B cell (primary cell): ENCODE measurements around the gene P2RX3. TPM values are rescaled to one million over a fixed set of nuclear protein-coding genes. Genes with fewer than 3 reads are reported as not detected.

ENCODE experiments used
- ATAC-seq: fragments of 200-7000 bp; cut with Tn5 transposase; one replicate; pipeline ENCODE4 v1.10.0; 2021; ENCODE audit warnings: low read depth, mild to moderate bottlenecking, moderate number of reproducible peaks, moderate library complexity
- CTCF ChIA-PET: fragments of 350-600 bp; sonication (Branson Sonifier 250); formaldehyde crosslinking; loops from one replicate; lab custom pipeline; 2021; ENCODE audit warnings: antibody characterized with exemption, inconsistent platforms; lab: Charles Lee
- POLR2A ChIA-PET: fragments of 350-600 bp; sonication (Branson Sonifier 250); formaldehyde crosslinking; loops from one replicate; lab custom pipeline; 2021; ENCODE audit warnings: antibody characterized with exemption; lab: Charles Lee
- DNase-seq: peaks from one replicate; pipeline ENCODE4 v3.0.0; 2013
- H2AFZ ChIP-seq: 2 replicates; pipeline ENCODE4 v1.6.1; 2012; ENCODE audit warnings: mild to moderate bottlenecking, low read depth, low read length; ENCODE audit not compliant: insufficient read depth, poor library complexity, severe bottlenecking
- H3K27ac ChIP-seq, 2 donors: 1 replicate in 1 of 2; 2 replicates in 1 of 2; pipeline ENCODE4 v1.5.1; 2012 to 2013; ENCODE audit warnings: low read length in 2 of 2, mild to moderate bottlenecking in 2 of 2, moderate library complexity in 1 of 2
- H3K27me3 ChIP-seq, 4 experiments: fragments of 200-600 bp in 1 of 4; sonication (generic) in 1 of 4; replicated peaks in 1 of 4; 1 replicate in 2 of 4; 2 replicates in 2 of 4; pipeline versions ENCODE4 v1.6.1 to v1.7.0; 2013 to 2016; ENCODE audit warnings: low read length in 3 of 4, mild to moderate bottlenecking in 2 of 4, mixed read lengths in 1 of 4, moderate library complexity in 1 of 4; ENCODE audit not compliant: insufficient read depth in 4 of 4, control insufficient read depth in 3 of 4; ENCODE audit errors: control extremely low read depth in 1 of 4
- H3K36me3 ChIP-seq, 2 experiments: replicated peaks in 1 of 2; 1 replicate in 1 of 2; 2 replicates in 1 of 2; pipeline versions ENCODE4 v1.6.1 to v1.7.1; 2013; ENCODE audit warnings: low read length in 1 of 2; ENCODE audit not compliant: insufficient read depth in 2 of 2, control insufficient read depth in 1 of 2; ENCODE audit errors: control extremely low read depth in 1 of 2, extremely low read depth in 1 of 2
- H3K4me1 ChIP-seq, 2 donors: fragments of 200-600 bp in 1 of 2; sonication (generic) in 1 of 2; 1 replicate in 1 of 2; 2 replicates in 1 of 2; pipeline versions ENCODE4 v1.5.1 to v1.6.1; 2013 to 2017; ENCODE audit warnings: low read length in 2 of 2; ENCODE audit not compliant: control insufficient read depth in 2 of 2, insufficient read depth in 2 of 2
- H3K4me2 ChIP-seq: replicated peaks from 2 replicates; pipeline ENCODE3; 2012; ENCODE audit warnings: mild to moderate bottlenecking, low read depth, low read length; ENCODE audit not compliant: poor library complexity, severe bottlenecking
- H3K4me3 ChIP-seq, 5 experiments: fragments of 200-600 bp in 1 of 5; sonication (generic) in 1 of 5; 1 replicate in 3 of 5; 2 replicates in 2 of 5; pipeline versions ENCODE4 v1.5.1 to v1.7.0; 2011 to 2016; ENCODE audit warnings: low read length in 4 of 5, mild to moderate bottlenecking in 4 of 5, low read depth in 2 of 5, control low read depth in 1 of 5, moderate library complexity in 1 of 5; ENCODE audit not compliant: insufficient read depth in 1 of 5; ENCODE audit errors: control extremely low read depth in 1 of 5, extremely low read depth in 1 of 5
- H3K79me2 ChIP-seq: fragments of 200-600 bp; sonication (generic); one replicate; pipeline ENCODE4 v1.6.0; 2016; ENCODE audit warnings: low read length; ENCODE audit not compliant: control insufficient read depth, insufficient read depth
- H3K9ac ChIP-seq: fragments of 200-600 bp; sonication (generic); 2 replicates; pipeline ENCODE4 v1.6.1; 2017; ENCODE audit warnings: mild to moderate bottlenecking, low read length, moderate library complexity
- H3K9me3 ChIP-seq, 3 donors: one replicate each; pipeline versions ENCODE4 v1.6.1 to v1.7.1; 2013; ENCODE audit warnings: low read length in 2 of 3; ENCODE audit not compliant: control insufficient read depth in 2 of 3, insufficient read depth in 1 of 3; ENCODE audit errors: control extremely low read depth in 1 of 3
- H4K20me1 ChIP-seq: 2 replicates; pipeline ENCODE4 v1.6.0; 2012; ENCODE audit warnings: mild to moderate bottlenecking, low read length; ENCODE audit not compliant: insufficient read depth, control insufficient read depth, poor library complexity, severe bottlenecking
- H3K27ac Mint-ChIP-seq: one replicate; pipeline ENCODE4 v1.8.0; 2021; ENCODE audit warnings: mixed read lengths
- H3K27me3 Mint-ChIP-seq: one replicate; pipeline ENCODE4 v1.8.0; 2021; ENCODE audit warnings: mixed read lengths
- H3K4me1 Mint-ChIP-seq: one replicate; pipeline ENCODE4 v1.8.0; 2021; ENCODE audit warnings: mixed read lengths
- H3K4me3 Mint-ChIP-seq: one replicate; pipeline ENCODE4 v1.8.0; 2021; ENCODE audit warnings: mixed read lengths
- H3K9me3 Mint-ChIP-seq: one replicate; pipeline ENCODE4 v1.8.0; 2022; ENCODE audit warnings: mixed read lengths; ENCODE audit not compliant: insufficient read depth
- CTCF ChIP-seq: fragments of 200-600 bp; IDR thresholded peaks from one replicate; pipeline ENCODE4 v1.8.0; 2022; ENCODE audit warnings: antibody characterized with exemption, mild to moderate bottlenecking
- EZH2 ChIP-seq: IDR thresholded peaks from 2 replicates; pipeline ENCODE4 v1.6.1; 2012; ENCODE audit warnings: borderline replicate concordance, low read depth, mild to moderate bottlenecking, moderate library complexity, low read length; ENCODE audit not compliant: insufficient read depth, poor library complexity, severe bottlenecking
- WGBS: methylation state at CpG from one replicate; pipeline ENCODE4 v1.1.5; 2013; ENCODE audit warnings: missing lambda C conversion rate; ENCODE audit not compliant: insufficient coverage; 5-methylcytosine and 5-hydroxymethylcytosine counted together
- intact Hi-C: fragments of 100-400 bp; cut with micrococcal nuclease; formaldehyde crosslinking; loops from one replicate; pipeline ENCODE4 v1.10.0; 2022
- polyA plus RNA-seq: library from polyadenylated mRNA; depleted of rRNA; stranded (reverse); fragments of >200 nt; gene quantifications from 2 replicates; pipeline ENCODE4 v1.2.3, GENCODE V29; 2012
- total RNA-seq, 2 donors: library from RNA; stranded (reverse); fragments of 120-200 nt in 1 of 2; gene quantifications; 1 replicate in 1 of 2; 2 replicates in 1 of 2; pipeline versions ENCODE4 v1.2.3 to v1.2.4, GENCODE V29; 2013 to 2022

Gene P2RX3
- total and polyA plus RNA-seq, 2 donors (not counting 1 experiment from before 2014, with no cell fraction given): not detected

- Histone ChIP-seq H3K9ac (no peak overlapping the region), H3K27ac (no peak overlapping the region), H3K27me3 (no peaks in the 10 kb centered on the region), H3K79me2 (no peaks in the 10 kb centered on the region), H4K20me1 (no peaks in the 10 kb centered on the region), H3K36me3 (no peaks in the 10 kb centered on the region), H3K4me3 (no peak overlapping the region), H2AFZ (no peak overlapping the region), H3K4me2 (no peak overlapping the region), H3K9me3 (no peaks in the 10 kb centered on the region), H3K4me1 (no peaks in the 10 kb centered on the region)
- Mint-ChIP-seq H3K9me3 (no peaks in the 10 kb centered on the region), H3K27me3 (no peaks in the 10 kb centered on the region), H3K4me1 (no peaks in the 10 kb centered on the region), H3K27ac (no peak overlapping the region), H3K4me3 (no peak overlapping the region)
- intact Hi-C loops: no loop called here
- ChIA-PET CTCF (no interaction called here), POLR2A (no interaction called here)
- no peak for TF ChIP-seq EZH2
- no peak for TF ChIP-seq CTCF
- WGBS: no CpG with 5 or more reads among the region's 4 CpGs
- DNase-seq (no peak), ATAC-seq (no peak)
These were observed 54.6 kb downstream of the P2RX3 start for GRCh38 chr11:57392763-57393105.

GRCh38 chr11:57394203-57394965, 56.2 kb downstream of the P2RX3 start:
- H4K20me1 ChIP-seq: no peaks in the 10 kb centered on the region
- H3K27me3 ChIP-seq: no peaks in the 10 kb centered on the region
- H3K4me3 ChIP-seq: no peak overlapping the region
- H3K9me3 ChIP-seq: no peaks in the 10 kb centered on the region
- H3K27ac ChIP-seq: no peak overlapping the region
- DNase-seq: no peak
- CTCF ChIA-PET: no interaction called here
- no peaks in the 10 kb centered on the region for H3K79me2 ChIP-seq
- ATAC-seq: no peak
- H3K27ac Mint-ChIP-seq: no peak overlapping the region
- WGBS: 100% methylated on average over 3 of the region's 4 CpGs
- no peak overlapping the region for H2AFZ ChIP-seq
- H3K27me3 Mint-ChIP-seq: no peaks in the 10 kb centered on the region
- no peak overlapping the region for H3K4me3 Mint-ChIP-seq
- no peak for TF ChIP-seq CTCF
- TF ChIP-seq EZH2: no peak
- POLR2A ChIA-PET: no interaction called here
- no peaks in the 10 kb centered on the region for H3K9me3 Mint-ChIP-seq
- H3K9ac ChIP-seq: no peak overlapping the region
- H3K4me1 Mint-ChIP-seq: no peaks in the 10 kb centered on the region
- H3K4me1 ChIP-seq: no peaks in the 10 kb centered on the region
- no peaks in the 10 kb centered on the region for H3K36me3 ChIP-seq
- intact Hi-C loops: no loop called here
- H3K4me2 ChIP-seq: no peak overlapping the region
